HEK293 (cell line): ENCODE data around the gene TUT1.

Experiments used
- GLI2 ChIP-seq: fragments of 450-650 bp; formaldehyde crosslinking; IDR thresholded peaks from 2 replicates; pipeline ENCODE4; 2017; ENCODE audit warnings: missing biosample characterization, missing genetic modification characterization, low read depth, borderline replicate concordance
- GLIS2 ChIP-seq: fragments of 450-650 bp; formaldehyde crosslinking; IDR thresholded peaks from 2 replicates; pipeline ENCODE4 v1.5.1; 2016; ENCODE audit warnings: missing biosample characterization, missing genetic modification characterization
- INSM2 ChIP-seq: fragments of 450-650 bp; formaldehyde crosslinking; IDR thresholded peaks from 2 replicates; pipeline ENCODE4 v1.5.1; 2016; ENCODE audit warnings: missing biosample characterization, missing genetic modification characterization
- REPIN1 ChIP-seq: fragments of 450-650 bp; formaldehyde crosslinking; IDR thresholded peaks from 2 replicates; pipeline ENCODE4 v1.5.1; 2017; ENCODE audit warnings: missing biosample characterization, missing genetic modification characterization, low read depth
- REST ChIP-seq: fragments of 450-650 bp; formaldehyde crosslinking; IDR thresholded peaks from 2 replicates; pipeline ENCODE4 v1.5.1; 2016; ENCODE audit warnings: missing biosample characterization, missing genetic modification characterization
- SP3 ChIP-seq: fragments of 450-650 bp; formaldehyde crosslinking; IDR thresholded peaks from 2 replicates; pipeline ENCODE4 v1.5.1; 2016; ENCODE audit warnings: missing biosample characterization, missing genetic modification characterization
- TSHZ1 ChIP-seq: fragments of 450-650 bp; formaldehyde crosslinking; IDR thresholded peaks from 2 replicates; pipeline ENCODE4 v1.5.1; 2016; ENCODE audit warnings: missing biosample characterization, missing genetic modification characterization, borderline replicate concordance
- ZBTB8A ChIP-seq: fragments of 450-650 bp; formaldehyde crosslinking; IDR thresholded peaks from 2 replicates; pipeline ENCODE4 v1.5.1; 2016; ENCODE audit warnings: missing biosample characterization, missing genetic modification characterization
- ZFP3 ChIP-seq: fragments of 450-650 bp; formaldehyde crosslinking; IDR thresholded peaks from 2 replicates; pipeline ENCODE4 v1.5.1; 2016; ENCODE audit warnings: low read depth, missing biosample characterization, missing genetic modification characterization
- ZNF138 ChIP-seq: fragments of 450-650 bp; formaldehyde crosslinking; IDR thresholded peaks from 2 replicates; pipeline ENCODE4 v1.5.1; 2016; ENCODE audit warnings: missing biosample characterization, missing genetic modification characterization, borderline replicate concordance
- ZNF148 ChIP-seq: fragments of 450-650 bp; formaldehyde crosslinking; IDR thresholded peaks from 2 replicates; pipeline ENCODE4 v1.5.0; 2017; ENCODE audit warnings: missing biosample characterization, missing genetic modification characterization, borderline replicate concordance
- ZNF2 ChIP-seq: fragments of 450-650 bp; formaldehyde crosslinking; IDR thresholded peaks from 2 replicates; pipeline ENCODE4 v1.5.1; 2016; ENCODE audit warnings: missing biosample characterization, missing genetic modification characterization
- ZNF292 ChIP-seq: fragments of 450-650 bp; formaldehyde crosslinking; IDR thresholded peaks from 2 replicates; pipeline ENCODE4 v1.5.1; 2016; ENCODE audit warnings: low read depth, missing biosample characterization, missing genetic modification characterization, borderline replicate concordance
- ZNF362 ChIP-seq: fragments of 450-650 bp; formaldehyde crosslinking; IDR thresholded peaks from 2 replicates; pipeline ENCODE4 v1.5.1; 2016; ENCODE audit warnings: missing biosample characterization, missing genetic modification characterization
- ZNF366 ChIP-seq: fragments of 450-650 bp; formaldehyde crosslinking; conservative IDR thresholded peaks from 2 replicates; pipeline ENCODE4 v1.5.1; 2016; ENCODE audit warnings: missing biosample characterization, missing genetic modification characterization
- ZNF513 ChIP-seq: fragments of 450-650 bp; IDR thresholded peaks from 2 replicates; pipeline ENCODE4 v1.5.1; 2018; ENCODE audit warnings: missing biosample characterization, missing genetic modification characterization
- ZNF529 ChIP-seq: fragments of 450-650 bp; formaldehyde crosslinking; IDR thresholded peaks from 2 replicates; pipeline ENCODE4 v1.5.1; 2017; ENCODE audit warnings: missing genetic modification characterization, missing biosample characterization; ENCODE audit not compliant: insufficient replicate concordance
- ZNF549 ChIP-seq: fragments of 450-650 bp; IDR thresholded peaks from 2 replicates; pipeline ENCODE4 v1.5.1; 2018; ENCODE audit warnings: missing biosample characterization, missing genetic modification characterization, mild to moderate bottlenecking, inconsistent platforms, moderate library complexity
- ZNF623 ChIP-seq: fragments of 450-650 bp; formaldehyde crosslinking; IDR thresholded peaks from 2 replicates; pipeline ENCODE4 v1.5.1; 2016; ENCODE audit warnings: missing biosample characterization, missing genetic modification characterization
- ZNF654 ChIP-seq: fragments of 450-650 bp; formaldehyde crosslinking; IDR thresholded peaks from 2 replicates; pipeline ENCODE4 v1.5.1; 2016; ENCODE audit warnings: low read depth, missing biosample characterization, missing genetic modification characterization
- ZNF658 ChIP-seq: fragments of 450-650 bp; formaldehyde crosslinking; IDR thresholded peaks from 2 replicates; pipeline ENCODE4; 2016; ENCODE audit warnings: missing biosample characterization, missing genetic modification characterization
- ZNF843 ChIP-seq: fragments of 450-650 bp; formaldehyde crosslinking; IDR thresholded peaks from 2 replicates; pipeline ENCODE4 v1.5.1; 2016; ENCODE audit warnings: missing biosample characterization, missing genetic modification characterization

TUT1 gene

GRCh38 chr11:62573592-62574362 is 17.5 kb downstream of the TUT1 start, which contains the start of gene EEF1G (continued):
- TF ChIP-seq INSM2 (tag by site-specific recombination) (no peak), GLI2 (no peak), ZNF366 (tag by site-specific recombination) (no peak), ZNF843 (no peak), ZNF549 (no peak), ZBTB8A (tag by site-specific recombination) (no peak), SP3 (tag by site-specific recombination) (peak; percentile 78), ZNF658 (no peak), REST (tag by site-specific recombination) (peak; percentile 38; the same call in 1 of the 2 replicates), ZFP3 (no peak), ZNF2 (peak; percentile 83), ZNF513 (tag by site-specific recombination) (no peak), ZNF623 (tag by site-specific recombination) (no peak; the same call in 1 of the 2 replicates), TSHZ1 (no peak), ZNF529 (tag by site-specific recombination) (no peak), ZNF362 (no peak), ZNF654 (no peak), ZNF148 (tag by site-specific recombination) (no peak), ZNF138 (tag by site-specific recombination) (no peak), ZNF292 (tag by site-specific recombination) (no peak), GLIS2 (tag by site-specific recombination) (peak; percentile 76), REPIN1 (tag by site-specific recombination) (no peak)
